Eye (tissue), 1 donor: ENCODE data around the gene TTLL12.
"Not testable (repeated sequence)": the region's sequence is repeated elsewhere in the genome, so short reads cannot be mapped to it uniquely, and the experiment has no call there.

Experiments used
- DNase-seq: peaks from one replicate; pipeline ENCODE4 v3.0.0-alpha.2; 2015

The TTLL12 gene

GRCh38 chr22:43152003-43152356, 35.0 kb downstream of the TTLL12 start:
- DNase-seq: no peak

DNA sequence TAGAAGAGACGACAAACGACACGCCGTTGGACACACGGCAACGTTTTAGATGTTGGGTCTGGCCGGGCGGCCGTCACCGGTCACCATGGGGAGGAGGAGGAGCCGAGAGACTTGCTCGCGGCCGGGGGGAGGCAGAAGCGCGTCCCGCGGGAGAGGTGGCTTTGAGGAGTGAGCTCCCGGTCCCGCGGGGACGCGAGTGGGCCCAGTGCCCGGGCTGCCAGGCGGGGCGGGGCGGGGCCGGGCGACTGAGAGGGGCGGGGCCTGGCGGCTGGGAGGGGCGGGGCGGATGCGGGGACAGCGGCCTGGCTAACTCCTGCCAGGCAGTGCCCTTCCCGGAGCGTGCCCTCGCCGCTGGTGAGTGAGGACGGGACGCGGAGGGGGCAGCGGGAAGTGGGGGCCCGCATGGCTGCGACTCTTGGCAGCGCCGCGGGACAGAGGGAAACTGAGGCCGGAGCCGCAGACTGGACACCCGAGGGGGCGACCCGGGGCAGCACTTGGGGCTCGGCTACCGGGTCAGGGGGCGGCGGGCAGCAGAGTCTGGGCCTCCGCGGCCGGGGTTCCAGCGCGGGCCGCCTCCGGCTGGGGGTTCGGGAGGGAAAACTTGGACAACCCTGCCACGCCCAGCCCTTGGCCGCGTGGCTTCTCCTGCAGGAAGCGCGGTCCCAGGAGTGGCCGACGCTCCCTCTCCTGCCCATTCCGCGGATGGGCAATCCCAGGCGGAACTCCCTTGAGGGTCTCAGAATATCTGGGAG, 35.5 kb downstream of the TTLL12 start, which contains the start of gene TSPO:
TSS of gene TSPO (plus strand) at position 309 of the 752 bp plus-strand sequence. CDS start 7,680 bp downstream, outside the sequence.
- peak; percentile 45 for DNase-seq

GRCh38 chr22:43150731-43151206, 36.2 kb downstream of the TTLL12 start:
- no peak for DNase-seq

- DNase-seq: no peak
These were observed 38.4 kb downstream of the TTLL12 start for GRCh38 chr22:43148581-43148980.

DNA sequence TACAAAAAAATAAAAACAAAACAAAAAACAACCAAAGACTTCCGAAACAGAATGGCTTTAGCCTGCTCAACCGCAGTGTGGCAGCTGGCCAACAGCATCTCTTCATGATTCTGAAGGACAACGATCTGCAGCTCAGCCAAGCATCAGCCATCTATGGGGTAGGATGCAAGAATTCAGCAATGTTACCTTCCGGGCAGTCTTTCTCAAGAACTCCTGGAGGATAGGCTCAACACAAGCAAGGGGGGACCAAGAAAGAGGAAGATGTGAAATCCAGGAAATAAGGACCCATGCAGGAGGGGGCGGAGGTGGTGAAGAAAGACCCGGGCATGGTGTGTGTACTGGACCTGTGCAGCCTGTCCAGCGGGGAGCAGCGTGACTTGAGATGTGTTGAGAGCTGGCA, 39.1 kb downstream of the TTLL12 start:
- no peak for DNase-seq

DNA sequence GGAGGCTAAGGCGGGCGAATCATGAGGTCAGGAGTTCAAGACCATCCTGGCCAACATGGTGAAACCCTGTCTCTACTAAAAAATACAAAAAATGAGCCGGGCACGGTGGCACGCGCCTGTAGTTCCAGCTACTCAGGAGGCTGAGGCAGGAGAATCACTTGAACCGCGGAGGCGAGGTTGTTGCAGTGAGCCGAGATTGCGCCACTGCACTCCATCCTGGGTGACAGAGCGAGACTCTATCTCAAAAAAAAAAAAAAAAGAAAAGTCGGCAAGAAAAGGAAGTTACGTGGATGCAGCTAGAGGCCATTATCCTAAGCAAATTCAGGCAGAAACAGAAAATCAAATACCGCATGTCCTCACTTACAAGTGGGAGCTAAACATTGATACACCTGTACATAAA, 40.6 kb downstream of the TTLL12 start:
- not testable (repeated sequence) for DNase-seq

DNA sequence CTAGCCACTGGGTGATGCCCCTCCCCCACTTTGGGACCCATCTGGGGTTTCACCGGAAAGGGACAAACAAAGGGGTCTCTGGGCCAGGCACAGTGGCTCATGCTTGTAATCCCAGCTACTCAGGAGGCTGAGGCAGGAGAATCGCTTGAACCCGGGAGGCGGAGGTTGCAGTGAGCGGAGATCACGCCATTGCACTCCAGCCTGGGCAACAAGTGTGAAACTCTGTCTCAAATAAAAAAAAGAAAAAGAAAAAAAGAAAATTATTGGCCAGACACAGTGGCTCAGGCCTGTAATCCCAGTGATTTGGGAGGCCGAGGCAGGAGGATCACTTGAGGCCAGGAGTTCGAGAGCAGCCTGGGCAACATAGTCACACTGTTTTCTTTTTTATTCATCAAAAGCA, 41.6 kb downstream of the TTLL12 start:
- not testable (repeated sequence) for DNase-seq

DNA sequence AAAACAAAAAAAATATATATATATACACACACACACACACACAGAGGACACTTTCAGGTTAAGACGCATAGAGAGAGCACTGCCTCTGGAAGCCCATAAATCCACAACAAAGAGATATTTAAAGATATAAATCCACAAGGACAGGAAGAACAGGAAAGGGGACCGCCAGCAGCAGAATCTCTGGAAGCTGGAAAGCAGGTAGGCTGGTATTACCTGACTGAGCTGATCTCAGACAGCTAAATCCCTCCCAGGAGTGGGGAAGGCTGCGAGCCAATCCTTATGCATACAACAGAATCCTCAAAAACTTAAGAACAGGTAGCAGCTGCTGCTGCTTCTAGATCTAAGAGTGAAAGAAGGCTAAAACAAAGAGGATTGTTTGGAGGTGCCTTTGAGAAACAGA, 42.0 kb downstream of the TTLL12 start:
- DNase-seq: no peak

GRCh38 chr22:43142880-43143562, 43.9 kb downstream of the TTLL12 start, which contains the start of gene MCAT:
Gene MCAT (minus strand): TSS chr22:43143398. CDS start chr22:43143348, 50 bp downstream.
- peak; percentile 90 for DNase-seq

GRCh38 chr22:43136801-43137200, 50.1 kb downstream of the TTLL12 start:
- DNase-seq: no peak

DNA sequence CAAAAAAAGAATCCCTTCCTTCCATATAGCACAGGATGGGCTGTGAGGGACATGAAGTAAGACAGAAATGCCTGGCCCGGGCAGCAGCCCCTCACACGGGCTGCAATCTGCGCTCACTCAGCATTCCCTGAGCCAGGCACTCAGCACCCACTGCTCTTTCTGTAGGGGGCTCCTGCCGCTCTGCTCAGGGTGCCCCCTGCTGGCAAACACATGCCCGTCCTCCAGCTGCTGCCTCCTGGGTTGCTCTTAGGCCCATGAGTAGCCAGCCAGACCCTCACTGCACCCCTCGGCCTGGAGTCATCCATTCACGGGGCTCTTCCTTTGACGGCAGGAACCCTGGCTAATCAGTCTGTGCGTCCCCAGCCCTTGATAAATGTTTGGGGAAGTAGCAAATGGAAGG, 50.7 kb downstream of the TTLL12 start:
- DNase-seq: peak; percentile 44

DNA sequence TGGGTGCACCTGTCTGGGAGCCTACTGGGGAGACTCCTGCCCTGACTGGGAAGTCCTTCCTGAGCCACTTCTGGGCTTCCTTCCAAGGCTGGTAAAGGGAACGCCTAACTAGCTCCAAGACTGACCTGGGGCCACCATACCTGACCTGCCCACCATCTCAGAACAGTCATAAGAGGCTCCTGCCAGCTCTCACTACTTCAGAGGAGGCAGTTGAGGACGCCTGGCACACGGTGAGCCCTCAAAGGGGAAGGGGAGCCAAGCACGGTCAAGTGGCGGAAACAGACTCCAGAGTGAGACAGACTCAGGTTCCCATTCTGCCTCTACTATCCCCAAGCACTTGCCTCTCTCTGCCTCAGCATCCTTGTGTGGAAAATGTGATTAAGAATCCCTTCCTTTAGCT, 51.4 kb downstream of the TTLL12 start:
- no peak for DNase-seq

DNA sequence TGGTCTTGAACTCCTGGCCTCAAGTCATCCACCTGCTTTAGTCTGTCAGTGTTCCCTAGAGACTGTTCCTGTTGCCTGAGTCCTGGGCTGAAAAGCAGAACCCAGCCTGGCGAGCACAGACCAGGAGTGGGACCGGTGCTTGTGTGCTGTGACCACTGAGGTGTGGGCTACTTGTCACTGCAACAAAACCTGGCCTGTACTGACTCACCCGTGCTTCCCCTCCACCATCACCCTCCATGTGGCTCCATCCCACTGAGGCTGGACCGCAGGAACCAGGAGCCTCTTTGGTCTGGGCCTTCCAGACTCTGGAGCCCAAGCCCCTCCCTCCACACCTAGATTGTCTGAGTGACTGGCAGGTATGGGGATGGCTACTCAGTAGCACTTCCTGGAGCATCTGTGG, 52.4 kb downstream of the TTLL12 start:
- no peak for DNase-seq

DNA sequence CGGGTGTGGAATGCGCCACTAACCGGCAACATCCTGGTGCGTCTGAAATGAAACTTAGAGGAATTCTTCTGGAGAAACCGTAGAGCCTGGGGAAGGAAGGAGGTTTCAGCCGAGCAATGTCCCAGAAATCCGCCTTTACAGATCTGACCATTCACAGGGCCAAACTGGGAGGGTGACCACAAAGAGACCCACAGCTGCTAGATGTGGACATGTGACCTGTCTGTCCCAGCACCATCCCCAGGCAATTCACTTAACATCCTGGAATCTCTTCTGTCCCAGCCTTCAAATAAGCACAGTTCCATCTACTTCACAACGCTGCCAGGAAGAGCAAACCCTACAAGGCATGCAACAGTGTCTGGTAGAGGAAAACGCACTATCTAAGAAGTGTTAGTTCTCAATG, 53.5 kb downstream of the TTLL12 start:
- no peak for DNase-seq

GRCh38 chr22:43131773-43132501, 55.0 kb downstream of the TTLL12 start:
- DNase-seq: no peak

GRCh38 chr22:43129426-43130425, 57.2 kb downstream of the TTLL12 start:
- DNase-seq: no peak

GRCh38 chr22:43128928-43129424, 58.0 kb downstream of the TTLL12 start:
- no peak for DNase-seq

DNA sequence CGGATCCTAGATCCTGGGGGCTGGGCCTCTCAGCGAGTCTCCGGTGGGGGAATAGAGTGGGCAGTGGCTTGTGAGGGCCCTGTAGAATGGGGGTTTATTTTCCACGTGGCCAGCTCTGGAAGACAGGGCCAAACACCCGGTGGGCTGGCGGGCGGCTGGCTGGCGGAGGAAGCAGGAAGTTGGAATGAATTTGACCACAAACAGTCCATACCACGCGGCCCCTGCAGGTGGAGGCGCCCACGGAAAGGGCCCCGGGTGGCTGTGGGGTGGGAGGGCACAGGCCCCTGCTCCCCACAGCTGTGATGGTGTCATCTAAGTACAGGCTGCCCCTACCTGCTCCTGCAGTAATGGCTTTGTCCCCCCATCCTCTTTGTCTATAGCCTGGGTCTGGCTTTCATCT, 58.8 kb downstream of the TTLL12 start:
- no peak for DNase-seq

- DNase-seq: no peak
These were observed 59.6 kb downstream of the TTLL12 start for GRCh38 chr22:43127166-43127908.

GRCh38 chr22:43126501-43127165, 60.3 kb downstream of the TTLL12 start:
- no peak for DNase-seq
